Measurements from ENCODE around the gene RFTN1.
A peak's percentile ranks its signal among the peaks of the same experiment; 100 is the strongest.

RFTN1 gene

DNA sequence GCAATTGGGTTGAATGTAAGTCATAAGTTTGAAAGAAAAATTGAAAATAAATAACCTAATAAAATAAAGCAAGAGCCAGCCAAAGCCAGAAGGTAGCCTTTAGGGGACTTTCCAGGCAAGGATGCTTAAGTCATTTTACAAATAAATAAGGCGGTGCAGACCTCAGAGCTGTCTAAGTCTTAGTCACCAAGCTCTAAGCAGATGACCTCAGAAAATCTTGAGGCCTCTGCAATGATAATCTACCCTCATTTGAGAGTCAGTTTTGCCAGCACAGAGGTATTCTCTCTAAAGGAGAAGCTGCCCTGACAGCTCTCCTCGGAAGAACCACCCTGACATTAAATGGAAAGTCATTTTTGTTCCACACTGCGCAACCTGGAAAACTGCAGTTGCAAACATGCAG is 134.6 kb downstream of the RFTN1 start:
- TF ChIP-seq, protein P1, sequence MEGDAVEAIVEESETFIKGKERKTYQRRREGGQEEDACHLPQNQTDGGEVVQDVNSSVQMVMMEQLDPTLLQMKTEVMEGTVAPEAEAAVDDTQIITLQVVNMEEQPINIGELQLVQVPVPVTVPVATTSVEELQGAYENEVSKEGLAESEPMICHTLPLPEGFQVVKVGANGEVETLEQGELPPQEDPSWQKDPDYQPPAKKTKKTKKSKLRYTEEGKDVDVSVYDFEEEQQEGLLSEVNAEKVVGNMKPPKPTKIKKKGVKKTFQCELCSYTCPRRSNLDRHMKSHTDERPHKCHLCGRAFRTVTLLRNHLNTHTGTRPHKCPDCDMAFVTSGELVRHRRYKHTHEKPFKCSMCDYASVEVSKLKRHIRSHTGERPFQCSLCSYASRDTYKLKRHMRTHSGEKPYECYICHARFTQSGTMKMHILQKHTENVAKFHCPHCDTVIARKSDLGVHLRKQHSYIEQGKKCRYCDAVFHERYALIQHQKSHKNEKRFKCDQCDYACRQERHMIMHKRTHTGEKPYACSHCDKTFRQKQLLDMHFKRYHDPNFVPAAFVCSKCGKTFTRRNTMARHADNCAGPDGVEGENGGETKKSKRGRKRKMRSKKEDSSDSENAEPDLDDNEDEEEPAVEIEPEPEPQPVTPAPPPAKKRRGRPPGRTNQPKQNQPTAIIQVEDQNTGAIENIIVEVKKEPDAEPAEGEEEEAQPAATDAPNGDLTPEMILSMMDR (IDR thresholded peaks at IDR 0.05; ENCODE audit: extremely low read depth, missing control alignments), result no peak
- DNase-seq (ENCODE audit: low spot score), result peak; percentile 57

DNA sequence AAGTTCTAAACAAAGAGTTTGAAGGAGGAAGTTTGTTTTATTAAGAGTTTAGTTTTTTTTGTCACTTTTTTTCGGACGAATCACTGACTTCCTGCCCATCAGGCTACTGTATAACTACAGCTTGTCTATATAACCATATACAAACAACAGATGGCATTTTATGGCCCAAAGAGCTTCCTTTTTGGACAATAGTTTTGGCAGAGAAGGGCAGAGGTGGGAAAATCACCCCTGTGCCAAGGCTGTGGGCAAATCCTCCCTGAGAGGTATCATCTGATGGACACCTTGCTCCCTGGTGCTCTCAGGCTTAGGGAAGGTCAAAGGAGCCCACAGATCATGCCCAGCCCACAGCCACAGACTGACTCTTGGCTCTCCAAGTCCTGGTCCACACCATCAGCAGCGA is 135.1 kb downstream of the RFTN1 start:
- TF ChIP-seq, protein P1 (IDR thresholded peaks at IDR 0.05; ENCODE audit: extremely low read depth, missing control alignments), result no peak
- DNase-seq (ENCODE audit: low spot score), result no peak

DNA sequence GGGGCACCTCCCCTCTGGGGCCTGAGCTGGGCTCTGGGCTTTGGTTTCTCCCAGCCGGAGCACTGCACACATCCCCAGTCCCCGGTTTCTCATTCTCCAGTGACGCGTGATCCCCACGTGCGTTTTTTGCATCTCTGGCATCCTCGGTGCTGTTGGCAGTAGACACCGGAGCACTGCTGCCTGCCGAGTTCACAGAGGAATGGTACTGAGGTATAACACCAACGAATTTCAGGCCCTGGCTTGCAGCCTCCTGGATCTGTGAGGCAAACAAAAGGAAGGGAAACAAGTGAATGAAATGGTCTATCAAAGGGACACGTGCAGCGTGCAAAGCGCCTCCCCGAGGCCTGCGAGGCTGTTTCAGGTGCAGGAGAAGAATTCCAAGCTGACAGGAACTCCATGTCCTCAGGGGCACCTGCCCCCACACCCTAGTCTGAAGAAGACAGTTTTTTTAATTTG is 135.6 kb downstream of the RFTN1 start:
- TF ChIP-seq, protein P1 (IDR thresholded peaks at IDR 0.05; ENCODE audit: extremely low read depth, missing control alignments), result peak; percentile 9
- DNase-seq (ENCODE audit: low spot score), result no peak

DNA sequence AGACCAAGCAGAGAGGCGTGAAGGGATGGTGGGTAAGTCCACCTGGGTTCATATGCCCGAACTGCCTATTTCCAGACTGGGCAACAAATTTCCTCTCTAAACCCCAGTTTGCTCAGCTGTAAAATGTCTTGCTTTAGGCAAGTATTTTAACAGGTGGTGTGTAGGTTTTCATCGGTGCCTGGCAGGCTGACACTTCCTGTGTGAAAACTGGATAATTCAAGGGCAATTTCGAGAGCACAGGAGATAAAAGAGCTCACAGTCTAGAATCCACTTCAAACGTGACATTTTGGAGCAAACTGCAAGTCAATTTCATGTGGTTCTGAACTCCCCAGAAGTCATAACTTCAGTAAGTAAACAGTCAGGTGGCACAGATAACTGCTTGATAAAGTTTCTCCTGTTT is 136.3 kb downstream of the RFTN1 start:
- TF ChIP-seq, protein P1 (IDR thresholded peaks at IDR 0.05; ENCODE audit: extremely low read depth, missing control alignments), result no peak

DNA sequence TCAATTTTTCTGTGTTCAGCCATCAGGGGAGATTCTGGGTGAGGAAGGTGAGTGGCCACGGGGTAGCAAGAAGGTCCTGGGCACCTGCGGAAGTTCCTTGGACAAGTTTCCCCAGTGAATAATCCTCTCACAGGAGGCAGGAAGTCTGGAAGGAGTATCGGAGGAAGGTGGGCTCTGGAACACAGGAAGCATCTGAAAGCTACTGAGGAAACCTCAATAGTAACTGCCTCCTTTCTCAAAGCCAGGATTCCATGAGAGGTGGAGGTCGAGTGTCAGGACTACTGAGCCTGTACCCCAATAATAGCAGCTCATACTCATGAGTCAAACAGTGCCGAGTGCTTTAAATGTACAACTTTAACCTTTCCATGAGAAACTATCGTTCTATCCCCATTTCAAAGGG is 137.6 kb downstream of the RFTN1 start:
- no peak for DNase-seq (ENCODE audit: low spot score)
- TF ChIP-seq, protein P1 (IDR thresholded peaks at IDR 0.05; ENCODE audit: extremely low read depth, missing control alignments), result no peak

More for the DNA sequence above, 136.3 kb downstream of the RFTN1 start:
- DNase-seq (ENCODE audit: low spot score), result no peak

DNA sequence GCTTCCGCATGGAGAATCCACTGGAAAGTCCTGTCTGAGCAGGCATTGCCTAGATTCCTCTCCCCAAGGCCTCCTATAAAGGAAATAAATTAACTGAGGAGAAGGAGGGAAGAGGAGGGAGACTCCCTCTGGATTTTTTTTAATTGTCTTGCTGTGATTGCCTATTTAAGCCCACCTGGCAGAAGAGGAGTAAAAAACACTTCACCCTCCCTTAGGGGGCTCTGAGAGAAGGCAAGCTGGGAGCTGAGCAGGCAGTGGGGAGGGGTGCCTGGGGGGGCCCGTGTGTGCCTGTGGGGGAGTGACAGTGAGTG is 138.6 kb downstream of the RFTN1 start:
- no peak for DNase-seq (ENCODE audit: low spot score)
- TF ChIP-seq, protein P1 (IDR thresholded peaks at IDR 0.05; ENCODE audit: extremely low read depth, missing control alignments), result no peak

DNA sequence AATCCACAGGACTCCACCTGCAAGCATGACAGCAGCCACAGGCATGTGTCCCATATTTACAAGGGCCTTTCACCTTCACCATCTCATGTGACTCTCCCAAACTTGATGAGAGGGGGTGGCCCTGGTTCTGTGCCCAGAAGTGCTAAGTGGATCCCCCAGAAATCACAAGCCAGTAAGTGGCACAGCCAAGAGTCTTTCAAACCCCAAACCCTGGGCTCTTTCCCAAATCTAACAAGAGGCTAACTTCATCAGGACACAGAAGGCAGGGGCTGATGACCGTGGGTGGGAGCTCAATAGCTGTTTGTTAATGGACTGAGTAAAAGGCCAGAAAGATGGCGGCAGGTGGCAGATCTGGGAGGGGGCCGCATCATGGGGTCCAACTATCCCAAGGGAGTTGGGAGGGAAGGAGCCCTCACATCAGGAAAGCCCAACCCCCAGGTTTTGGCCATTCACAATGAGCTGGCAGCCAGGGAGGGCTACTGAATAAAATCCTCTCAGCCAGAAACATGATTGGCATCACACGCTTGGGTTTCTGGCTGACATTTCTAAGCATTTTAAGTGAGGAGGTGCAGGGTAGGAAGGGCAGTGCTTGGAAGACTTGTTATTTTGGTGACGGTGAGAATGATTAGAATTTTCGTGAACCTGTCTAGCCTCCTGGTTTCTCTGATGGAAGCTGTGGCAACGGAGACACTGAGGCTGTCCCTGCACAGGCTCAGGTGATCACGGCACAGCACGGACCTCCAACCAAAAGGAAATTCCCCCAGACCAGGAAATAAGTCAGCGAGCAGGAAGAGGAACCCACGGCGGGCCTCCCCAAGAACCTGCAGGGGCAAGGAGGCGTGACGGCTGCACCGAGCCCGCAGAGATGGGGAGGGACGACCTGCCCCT is 139.2 kb downstream of the RFTN1 start:
- DNase-seq (ENCODE audit: low spot score), result no peak
- TF ChIP-seq, protein P1 (IDR thresholded peaks at IDR 0.05; ENCODE audit: extremely low read depth, missing control alignments), result no peak

Data from GM20000 (cell line).